Measurements from ENCODE around the gene SND1. TPM values are rescaled to one million over a fixed set of nuclear protein-coding genes. Genes with fewer than 3 reads are reported as not detected.

The SND1 gene
- polyA plus RNA-seq, 3 donors: 46.5 to 97.3 (median 79.8) TPM

- Mint-ChIP-seq H3K4me3 (no peak overlapping the region), H3K9me3 (no peaks in the 10 kb centered on the region), H3K36me3 (no peaks in the 10 kb centered on the region), H3K27me3 (ENCODE audit: low read depth in 3 of 3) (no peaks in the 10 kb centered on the region), H3K27ac (no peak overlapping the region), H3K4me1 (peaks cover 31% of the 10 kb centered on the region)
- Histone ChIP-seq H3K9me3 (replicated peaks in 1 of 2; ENCODE audit: control insufficient read depth in 1 of 2, insufficient read depth in 1 of 2, low read length in 2 of 2) (no peaks in the 10 kb centered on the region), H3K4me3 (replicated peaks in 1 of 3; ENCODE audit: low read depth in 2 of 3, low read length in 3 of 3) (no peak overlapping the region), H3K4me2 (replicated peaks; ENCODE audit: extremely low read depth, low read length, poor library complexity, severe bottlenecking) (no peak overlapping the region), H3K36me3 (replicated peaks in 1 of 2; ENCODE audit: control insufficient read depth in 1 of 2, insufficient read depth in 2 of 2, low read length in 2 of 2) (no peaks in the 10 kb centered on the region), H3K79me2 (ENCODE audit: insufficient read depth, low read length) (peaks cover 90% of the 10 kb centered on the region), H2AFZ (ENCODE audit: insufficient read depth, low read depth, low read length, poor library complexity, severe bottlenecking) (no peak overlapping the region), H3K27me3 (ENCODE audit: control insufficient read depth in 2 of 2, insufficient read depth in 2 of 2, low read length in 2 of 2) (no peaks in the 10 kb centered on the region), H4K20me1 (ENCODE audit: insufficient read depth, low read length) (peaks cover 76% of the 10 kb centered on the region), H3K9ac (ENCODE audit: insufficient read depth, low read length, poor library complexity, severe bottlenecking) (no peak overlapping the region), H3K27ac (ENCODE audit: low read depth in 1 of 2, low read length in 2 of 2) (no peak overlapping the region), H3K4me1 (ENCODE audit: control insufficient read depth in 1 of 2, insufficient read depth in 2 of 2, low read length in 2 of 2) (peaks cover 20 to 23% of the 10 kb centered on the region in 2 donors)
- no peak for DNase-seq
- no peak for TF ChIP-seq CTCF (IDR thresholded peaks at IDR 0.05)
- intact Hi-C loops (cut with micrococcal nuclease): no loop called here
- WGBS (ENCODE audit: insufficient coverage): 95% methylated on average over 4 of the region's 6 CpGs
Observed at GRCh38 chr7:127798769-127799372, 146.9 kb downstream of the SND1 start.

DNA sequence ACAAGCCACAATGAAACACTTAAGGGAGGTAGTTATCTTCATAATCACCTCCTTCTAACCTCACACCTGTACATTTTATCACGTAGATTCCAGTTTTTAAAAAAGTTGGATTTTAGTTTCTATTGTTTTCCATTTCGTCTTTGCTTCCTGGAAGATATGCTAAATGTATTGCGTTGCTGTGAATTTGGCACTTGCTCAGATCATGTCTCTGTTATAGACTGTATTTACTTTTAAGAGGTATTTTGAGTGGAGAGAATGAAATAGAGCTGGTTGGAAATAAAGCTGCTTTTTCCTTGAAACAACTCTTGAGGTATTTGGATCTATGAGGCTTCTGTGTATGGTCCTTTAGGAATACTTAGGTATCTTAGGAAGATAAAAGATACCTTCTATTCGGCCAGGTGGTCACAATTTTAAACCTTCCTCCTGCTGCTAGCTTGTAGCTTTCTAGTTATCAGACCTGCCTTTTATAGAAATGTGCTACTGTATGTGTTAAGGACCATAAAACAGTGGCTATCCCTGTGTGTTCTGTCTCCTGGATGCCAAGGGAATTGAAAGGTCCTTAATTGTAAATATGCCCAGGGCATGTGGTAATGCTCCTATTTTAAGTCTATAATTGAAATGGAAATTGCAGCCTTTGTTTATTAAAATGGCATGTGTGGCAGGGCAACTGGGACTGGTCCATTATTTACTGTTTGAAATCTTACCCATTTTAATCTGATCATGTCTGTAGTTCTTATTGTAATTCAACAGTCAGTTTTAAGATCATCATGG is 147.7 kb downstream of the SND1 start:
- intact Hi-C loops (cut with micrococcal nuclease): no loop called here
- no peak overlapping the region for H2AFZ ChIP-seq (ENCODE audit: insufficient read depth, low read depth, low read length, poor library complexity, severe bottlenecking)
- H4K20me1 ChIP-seq (ENCODE audit: insufficient read depth, low read length): peaks cover 76% of the 10 kb centered on the region
- no peak overlapping the region for H3K4me3 Mint-ChIP-seq
- no peaks in the 10 kb centered on the region for H3K27me3 Mint-ChIP-seq (ENCODE audit: low read depth in 3 of 3)
- DNase-seq: no peak
- no peak overlapping the region for H3K4me2 ChIP-seq (replicated peaks; ENCODE audit: extremely low read depth, low read length, poor library complexity, severe bottlenecking)
- H3K4me1 ChIP-seq (ENCODE audit: control insufficient read depth in 1 of 2, insufficient read depth in 2 of 2, low read length in 2 of 2): peaks cover 12 to 14% of the 10 kb centered on the region in 2 donors
- no peak overlapping the region for H3K27ac Mint-ChIP-seq
- H3K36me3 Mint-ChIP-seq: no peaks in the 10 kb centered on the region
- peaks cover 24% of the 10 kb centered on the region for H3K4me1 Mint-ChIP-seq
- H3K36me3 ChIP-seq (replicated peaks in 1 of 2; ENCODE audit: control insufficient read depth in 1 of 2, insufficient read depth in 2 of 2, low read length in 2 of 2): peaks cover 0 to 4% of the 10 kb centered on the region in 2 donors
- H3K27me3 ChIP-seq (ENCODE audit: control insufficient read depth in 2 of 2, insufficient read depth in 2 of 2, low read length in 2 of 2): no peaks in the 10 kb centered on the region
- WGBS (ENCODE audit: insufficient coverage): 100% methylated on average over 1 of the region's 4 CpGs
- no peaks in the 10 kb centered on the region for H3K9me3 Mint-ChIP-seq
- H3K4me3 ChIP-seq (replicated peaks in 1 of 3; ENCODE audit: low read depth in 2 of 3, low read length in 3 of 3): no peak overlapping the region
- no peak for TF ChIP-seq CTCF (IDR thresholded peaks at IDR 0.05)
- H3K9me3 ChIP-seq (replicated peaks in 1 of 2; ENCODE audit: control insufficient read depth in 1 of 2, insufficient read depth in 1 of 2, low read length in 2 of 2): no peaks in the 10 kb centered on the region
- H3K27ac ChIP-seq (ENCODE audit: low read depth in 1 of 2, low read length in 2 of 2): no peak overlapping the region
- no peak overlapping the region for H3K9ac ChIP-seq (ENCODE audit: insufficient read depth, low read length, poor library complexity, severe bottlenecking)
- H3K79me2 ChIP-seq (ENCODE audit: insufficient read depth, low read length): peaks cover 90% of the 10 kb centered on the region

All from CD14-positive monocyte (primary cell).